Sigmoid colon (tissue), 7 donors: ENCODE measurements around the gene DUOX2. TPM values are rescaled to one million over a fixed set of nuclear protein-coding genes. Genes with fewer than 3 reads are reported as not detected.
"Not testable (repeated sequence)": the region's sequence is repeated elsewhere in the genome, so short reads cannot be mapped to it uniquely, and the experiment has no call there.

Experiments used
- DNase-seq: peaks from one replicate; pipeline ENCODE4 v3.0.0-alpha.2; 2019
- H3K27ac ChIP-seq, 4 donors: fragments of 200-600 bp; sonication (generic); one replicate each; pipeline ENCODE4 v1.5.1; 2016 to 2019; ENCODE audit warnings: mild to moderate bottlenecking in 1 of 4
- H3K27me3 ChIP-seq, 3 donors: fragments of 200-600 bp; sonication (generic); one replicate each; pipeline ENCODE4 v1.5.1; 2019; ENCODE audit warnings: mild to moderate bottlenecking in 1 of 3
- H3K36me3 ChIP-seq, 4 donors: fragments of 200-600 bp; sonication (generic); one replicate each; pipeline ENCODE4 v1.5.1; 2016 to 2019
- H3K4me1 ChIP-seq, 4 donors: fragments of 200-600 bp; sonication (generic); one replicate each; pipeline ENCODE4 v1.5.1; 2017 to 2019
- H3K4me3 ChIP-seq, 4 donors: fragments of 200-600 bp; sonication (generic); one replicate each; pipeline ENCODE4 v1.5.1; 2017 to 2019; ENCODE audit warnings: mild to moderate bottlenecking in 2 of 4, moderate library complexity in 1 of 4
- H3K9me3 ChIP-seq, 4 donors: fragments of 200-600 bp in 3 of 4; sonication (generic) in 3 of 4; one replicate each; pipeline versions ENCODE4 v1.5.1 to v1.6.1; 2013 to 2019
- EP300 ChIP-seq, 4 donors: sonication (generic); formaldehyde crosslinking; IDR thresholded peaks; one replicate each; pipeline ENCODE4 v1.6.1; 2017; ENCODE audit warnings: antibody characterized with exemption in 4 of 4
- POLR2A ChIP-seq, 2 donors: fragments of 450-650 bp; IDR thresholded peaks; one replicate each; pipeline ENCODE4 v1.6.1; 2016; ENCODE audit warnings: antibody characterized with exemption in 2 of 2, mild to moderate bottlenecking in 2 of 2, moderate library complexity in 2 of 2
- POLR2AphosphoS5 ChIP-seq, 4 donors: sonication (generic); formaldehyde crosslinking; IDR thresholded peaks; one replicate each; pipeline ENCODE4 v1.6.1; 2017; ENCODE audit warnings: antibody characterized with exemption in 4 of 4
- WGBS, 2 donors: extraction: QIAGEN DNeasy Blood & Tissue Kit; methylation state at CpG; one replicate each; pipeline ENCODE4 v1.1.7; 2013; 5-methylcytosine and 5-hydroxymethylcytosine counted together
- intact Hi-C: fragments of 100-400 bp; cut with DNase I; formaldehyde crosslinking; loops from one replicate; pipeline ENCODE4 v1.15.1; 2023
- polyA plus RNA-seq, 3 donors: library from polyadenylated mRNA; stranded (reverse); fragments of 200-250 nt; gene quantifications; one replicate each; pipeline ENCODE4 v1.2.3, GENCODE V29; 2013
- total RNA-seq, 4 donors: library from RNA; depleted of rRNA; stranded (reverse); fragments of >200 nt; gene quantifications; one replicate each; pipeline ENCODE4 v1.1.0, GENCODE V29; 2016
- TF ChIP-seq, protein P1 (sequence below), 4 experiments: fragments of 450-650 bp in 3 of 4; fragments of 200-600 bp in 1 of 4; IDR thresholded peaks; one replicate each; pipeline ENCODE4 v1.5.1; 2016 to 2019; ENCODE audit warnings: antibody characterized with exemption in 4 of 4, mild to moderate bottlenecking in 3 of 4, moderate library complexity in 2 of 4
- donor health status: healthy with polysubstance abuse.
- donor health status: Bipolar disorder and iron deficiency.
- donor health status: healthy.

The DUOX2 gene
- total and polyA plus RNA-seq, 7 donors: 0.14 to 125 (median 0.71) TPM

DNA sequence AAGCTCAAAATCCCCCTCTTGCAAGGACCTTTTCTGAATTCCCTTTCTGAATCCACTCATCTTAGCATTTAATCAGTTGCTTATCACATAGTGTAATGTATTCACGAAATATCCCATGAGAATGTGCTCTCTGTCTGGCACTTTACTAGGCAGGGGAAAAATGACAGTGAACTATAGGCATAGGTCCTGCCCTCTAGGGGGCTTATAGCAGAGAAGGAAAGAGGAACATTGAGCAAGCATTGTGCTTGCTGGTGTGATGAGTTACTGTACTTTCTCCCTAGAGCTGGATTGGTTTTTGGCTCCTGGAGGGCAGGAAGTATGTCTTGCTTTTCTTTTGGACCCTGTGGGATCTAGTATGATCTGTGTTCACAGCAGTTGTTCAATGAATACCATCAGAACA, 26.5 kb downstream of the DUOX2 start:
- no peaks in the 10 kb centered on the region for H3K27me3 ChIP-seq
- no peak overlapping the region for H3K4me3 ChIP-seq
- no peak overlapping the region for H3K27ac ChIP-seq
- TF ChIP-seq POLR2AphosphoS5 (IDR thresholded peaks at IDR 0.05): no peak
- TF ChIP-seq, protein P1, sequence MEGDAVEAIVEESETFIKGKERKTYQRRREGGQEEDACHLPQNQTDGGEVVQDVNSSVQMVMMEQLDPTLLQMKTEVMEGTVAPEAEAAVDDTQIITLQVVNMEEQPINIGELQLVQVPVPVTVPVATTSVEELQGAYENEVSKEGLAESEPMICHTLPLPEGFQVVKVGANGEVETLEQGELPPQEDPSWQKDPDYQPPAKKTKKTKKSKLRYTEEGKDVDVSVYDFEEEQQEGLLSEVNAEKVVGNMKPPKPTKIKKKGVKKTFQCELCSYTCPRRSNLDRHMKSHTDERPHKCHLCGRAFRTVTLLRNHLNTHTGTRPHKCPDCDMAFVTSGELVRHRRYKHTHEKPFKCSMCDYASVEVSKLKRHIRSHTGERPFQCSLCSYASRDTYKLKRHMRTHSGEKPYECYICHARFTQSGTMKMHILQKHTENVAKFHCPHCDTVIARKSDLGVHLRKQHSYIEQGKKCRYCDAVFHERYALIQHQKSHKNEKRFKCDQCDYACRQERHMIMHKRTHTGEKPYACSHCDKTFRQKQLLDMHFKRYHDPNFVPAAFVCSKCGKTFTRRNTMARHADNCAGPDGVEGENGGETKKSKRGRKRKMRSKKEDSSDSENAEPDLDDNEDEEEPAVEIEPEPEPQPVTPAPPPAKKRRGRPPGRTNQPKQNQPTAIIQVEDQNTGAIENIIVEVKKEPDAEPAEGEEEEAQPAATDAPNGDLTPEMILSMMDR (IDR thresholded peaks at IDR 0.05): no peak
- TF ChIP-seq POLR2A (IDR thresholded peaks at IDR 0.05): no peak
- TF ChIP-seq EP300 (IDR thresholded peaks at IDR 0.05): no peak
- no peaks in the 10 kb centered on the region for H3K4me1 ChIP-seq
- H3K9me3 ChIP-seq: no peaks in the 10 kb centered on the region
- no peaks in the 10 kb centered on the region for H3K36me3 ChIP-seq
- 86 to 94% methylated on average over 1 of the region's 1 CpG for WGBS, 2 donors
- DNase-seq: no peak
- intact Hi-C loops: no loop called here

DNA sequence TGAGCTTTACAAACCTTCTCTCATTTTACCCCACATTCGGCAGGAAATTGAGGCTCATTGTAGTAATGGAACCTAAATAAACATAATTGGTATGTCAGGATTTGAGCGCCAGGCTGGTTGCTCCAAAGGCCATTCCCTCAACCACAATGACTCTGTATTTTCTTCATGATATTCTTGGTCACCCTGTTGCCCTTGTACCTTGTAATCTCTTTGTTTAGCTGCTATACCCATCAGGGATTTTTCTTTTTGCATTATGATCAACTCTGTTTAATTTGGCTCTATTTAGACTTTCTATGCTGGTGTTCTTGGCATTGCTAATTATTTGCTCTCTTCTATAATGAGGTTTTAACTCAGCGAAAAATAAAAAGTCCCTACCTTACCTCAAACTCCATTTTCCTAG, 29.8 kb downstream of the DUOX2 start:
- H3K27ac ChIP-seq: no peak overlapping the region
- DNase-seq: no peak
- H3K36me3 ChIP-seq: no peaks in the 10 kb centered on the region
- TF ChIP-seq EP300 (IDR thresholded peaks at IDR 0.05) (no peak), POLR2A (IDR thresholded peaks at IDR 0.05) (no peak), POLR2AphosphoS5 (IDR thresholded peaks at IDR 0.05) (no peak)
- TF ChIP-seq, protein P1 (IDR thresholded peaks at IDR 0.05): no peak
- H3K9me3 ChIP-seq: no peaks in the 10 kb centered on the region
- H3K4me1 ChIP-seq: no peaks in the 10 kb centered on the region
- intact Hi-C loops: no loop called here
- no peak overlapping the region for H3K4me3 ChIP-seq
- H3K27me3 ChIP-seq: no peaks in the 10 kb centered on the region
- WGBS, 2 donors: 78 to 81% methylated on average over 3 of the region's 3 CpGs

DNA sequence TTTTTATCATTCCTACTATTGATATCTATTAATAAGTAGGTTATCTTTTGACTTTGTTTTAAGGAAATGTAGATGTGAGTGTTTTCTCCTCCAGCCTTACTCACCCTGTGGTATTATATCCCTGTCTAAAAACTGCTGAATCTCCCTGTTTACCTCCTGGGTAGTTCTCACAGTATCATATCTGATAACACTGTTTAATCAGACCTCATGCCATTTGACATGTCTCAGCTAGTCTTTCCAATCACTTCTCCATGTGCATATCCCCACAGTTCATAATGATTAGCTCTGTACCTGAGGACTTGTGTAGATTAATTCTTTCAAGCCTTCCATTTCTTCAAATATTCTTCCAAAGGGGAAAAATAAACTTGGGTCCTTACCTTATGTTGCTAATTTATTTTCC, 30.7 kb downstream of the DUOX2 start:
- Histone ChIP-seq H3K9me3 (no peaks in the 10 kb centered on the region), H3K36me3 (no peaks in the 10 kb centered on the region), H3K27me3 (no peaks in the 10 kb centered on the region), H3K4me1 (no peaks in the 10 kb centered on the region), H3K27ac (no peak overlapping the region), H3K4me3 (no peak overlapping the region)
- TF ChIP-seq POLR2AphosphoS5 (IDR thresholded peaks at IDR 0.05) (no peak), POLR2A (IDR thresholded peaks at IDR 0.05) (no peak), EP300 (IDR thresholded peaks at IDR 0.05) (no peak)
- TF ChIP-seq, protein P1 (IDR thresholded peaks at IDR 0.05): no peak
- DNase-seq: no peak
- intact Hi-C loops: no loop called here

DNA sequence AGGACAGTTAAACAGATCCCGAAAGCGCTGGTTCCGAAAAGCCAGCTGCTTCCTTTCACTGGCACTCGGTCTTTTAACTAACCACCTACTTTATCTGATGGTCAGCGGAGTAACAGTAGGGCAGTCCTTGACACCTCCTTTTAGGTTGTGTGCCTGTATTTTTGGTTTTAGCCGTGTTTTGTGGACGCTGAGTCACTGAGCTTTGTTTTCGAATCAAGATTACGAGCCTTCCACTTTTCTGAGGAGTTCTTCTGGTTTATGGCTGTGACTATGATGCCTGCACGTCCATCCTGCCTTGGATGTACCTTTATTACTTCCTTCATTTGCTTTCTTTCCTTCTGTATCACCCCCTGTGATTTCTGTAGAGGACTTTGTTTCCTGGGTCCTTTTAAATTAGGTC, 31.6 kb downstream of the DUOX2 start:
- intact Hi-C loops, DNase-seq, H3K4me3 ChIP-seq, H3K36me3 ChIP-seq, H3K9me3 ChIP-seq, H3K27ac ChIP-seq, H3K4me1 ChIP-seq, H3K27me3 ChIP-seq: not testable (repeated sequence)
- WGBS, 2 donors: 51 to 69% methylated on average over 9 to 10 of the region's 10 CpGs

DNA sequence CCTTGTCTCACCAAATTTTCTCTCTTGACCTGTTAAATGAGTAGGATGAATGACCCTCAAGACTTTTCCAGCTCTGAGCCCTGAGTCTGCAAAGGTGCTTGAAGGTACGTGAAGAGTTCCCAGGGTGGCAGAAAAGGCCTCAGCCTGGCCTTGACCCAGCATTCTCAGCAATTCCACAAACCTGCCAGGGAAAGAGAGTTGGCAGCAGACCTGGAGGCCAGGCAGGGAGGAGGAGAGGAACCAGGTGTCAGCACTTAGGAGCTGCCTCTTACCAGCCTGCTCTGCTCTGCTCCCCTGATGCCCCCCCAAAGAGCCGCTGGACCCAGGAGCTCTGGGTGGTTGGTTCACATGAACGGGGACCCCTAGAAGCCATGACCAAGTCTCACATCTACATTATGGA, 33.4 kb downstream of the DUOX2 start:
- WGBS, 2 donors: 91 to 99% methylated on average over 2 of the region's 3 CpGs
- H3K9me3 ChIP-seq, H3K36me3 ChIP-seq, H3K27me3 ChIP-seq, H3K4me3 ChIP-seq, DNase-seq, H3K27ac ChIP-seq, H3K4me1 ChIP-seq, intact Hi-C loops: not testable (repeated sequence)

DNA sequence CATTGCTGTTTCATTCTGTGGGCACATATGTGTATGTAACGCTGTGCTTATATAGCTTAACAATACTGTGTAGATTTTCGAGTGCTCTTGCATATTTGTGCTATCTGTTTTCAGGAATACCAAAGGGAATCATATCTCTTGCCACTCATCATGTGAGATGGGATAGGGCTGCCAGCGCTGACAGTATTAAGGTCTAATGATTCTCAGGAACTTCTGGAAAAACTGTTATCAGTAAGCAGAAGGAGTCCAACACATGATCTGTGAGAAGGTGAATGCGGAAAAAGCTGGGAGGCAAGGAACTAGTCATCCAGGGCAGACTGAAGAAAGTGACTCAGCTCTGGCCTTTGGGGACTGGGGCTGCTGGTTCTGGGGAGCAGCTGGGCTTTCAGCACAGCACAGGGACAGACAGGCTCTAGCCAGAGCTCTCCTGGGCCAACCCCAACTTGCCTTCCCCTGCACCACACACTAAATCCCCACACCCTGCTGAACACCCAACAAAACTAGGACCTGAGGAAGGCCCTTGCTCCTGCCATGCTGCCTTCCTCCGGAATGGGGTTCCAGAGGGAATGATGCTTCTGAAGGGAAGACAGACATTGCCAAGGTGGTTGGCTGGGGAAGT, 34.2 kb downstream of the DUOX2 start:
- H3K4me3 ChIP-seq, H3K27me3 ChIP-seq, H3K36me3 ChIP-seq, DNase-seq, H3K9me3 ChIP-seq, intact Hi-C loops, H3K27ac ChIP-seq, H3K4me1 ChIP-seq: not testable (repeated sequence)
- WGBS, 2 donors: 94 to 96% methylated on average over 5 of the region's 5 CpGs

DNA sequence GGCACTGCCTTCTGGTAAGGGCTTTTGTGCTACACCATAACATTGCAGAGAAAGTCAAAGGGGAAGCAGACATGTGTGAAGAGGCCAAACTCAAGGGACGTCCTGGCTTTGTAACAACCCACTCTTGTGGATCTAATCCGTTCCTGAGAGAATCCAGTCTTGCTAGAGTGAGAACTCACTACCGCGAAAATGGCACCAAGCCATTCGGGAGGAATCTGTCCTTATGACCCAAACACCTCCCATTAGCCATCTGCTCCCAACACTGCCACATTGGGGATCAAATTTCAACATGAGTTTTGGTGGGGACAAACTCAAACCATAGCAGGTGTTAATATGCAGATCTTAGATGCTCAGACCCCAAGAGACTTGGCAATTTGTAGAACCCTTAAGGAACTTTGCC, 34.8 kb downstream of the DUOX2 start:
- H3K4me3 ChIP-seq, H3K36me3 ChIP-seq, DNase-seq, H3K9me3 ChIP-seq, H3K27ac ChIP-seq, H3K4me1 ChIP-seq, intact Hi-C loops, H3K27me3 ChIP-seq: not testable (repeated sequence)
- 84 to 89% methylated on average over 5 of the region's 5 CpGs for WGBS, 2 donors

DNA sequence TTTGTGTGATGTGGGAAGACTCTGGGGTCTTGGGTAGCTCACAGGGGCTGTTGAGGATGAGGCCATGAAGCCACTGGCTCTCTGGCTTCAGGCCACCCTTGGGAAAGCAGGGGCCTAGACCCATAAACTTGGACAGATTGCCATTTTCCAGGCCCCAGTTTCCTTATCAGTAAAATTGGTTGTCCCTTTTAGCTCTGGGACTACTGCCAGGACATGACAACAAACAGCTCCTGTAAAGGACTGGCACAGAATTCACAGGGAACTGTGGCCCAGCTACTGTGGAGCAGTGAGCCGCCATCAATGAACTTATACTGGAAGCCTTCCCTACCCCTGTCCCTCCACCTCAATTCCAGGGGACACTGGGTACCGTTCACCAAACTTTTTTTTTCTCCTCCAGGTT, 36.6 kb downstream of the DUOX2 start:
- H3K4me3 ChIP-seq, H3K4me1 ChIP-seq, H3K9me3 ChIP-seq, H3K36me3 ChIP-seq, intact Hi-C loops, H3K27ac ChIP-seq, H3K27me3 ChIP-seq, DNase-seq: not testable (repeated sequence)
- 23 to 79% methylated on average over 2 of the region's 2 CpGs for WGBS, 2 donors

DNA sequence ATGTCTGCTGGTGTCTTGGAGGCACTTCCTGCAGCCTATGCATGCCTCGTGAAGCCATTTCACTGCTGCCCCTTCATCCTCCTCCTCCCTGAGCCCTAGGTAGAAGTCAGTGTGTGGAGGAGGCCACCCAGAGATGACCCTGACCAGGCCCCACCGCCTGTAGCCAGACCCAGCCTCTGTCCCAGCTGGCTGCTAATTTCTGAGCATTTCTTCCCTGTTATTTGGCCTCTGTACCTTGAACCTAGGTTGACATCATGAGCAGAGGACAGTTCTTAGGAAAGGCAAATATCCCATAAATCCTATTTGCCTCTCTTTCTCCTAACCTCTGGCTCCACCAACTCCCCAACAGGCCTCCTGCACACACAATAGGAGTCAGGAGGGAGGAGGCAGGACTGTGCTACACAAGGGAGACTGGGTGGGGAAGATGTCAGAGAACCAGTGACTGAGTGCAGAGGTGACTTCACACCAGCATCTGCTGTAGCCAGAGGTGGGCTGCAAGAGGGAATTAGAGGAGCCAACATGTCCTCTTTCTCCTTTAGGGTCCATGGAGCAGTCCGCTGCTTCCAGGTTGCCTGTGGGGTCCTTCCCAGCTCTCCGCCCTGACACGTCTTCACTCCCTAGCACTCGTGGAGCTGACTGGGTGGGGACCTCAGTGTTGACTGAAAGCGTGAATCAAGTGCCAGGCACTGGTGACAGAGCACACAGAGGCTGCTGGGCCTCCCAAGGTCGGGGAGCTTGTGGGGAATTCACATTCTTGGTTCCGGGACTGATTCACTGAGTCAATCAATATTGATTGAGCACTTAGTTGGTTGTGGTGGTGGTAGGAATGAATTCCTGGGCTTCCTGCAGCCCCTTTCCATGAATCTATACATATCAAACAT, 38.3 kb downstream of the DUOX2 start:
- H3K27me3 ChIP-seq, intact Hi-C loops, H3K4me1 ChIP-seq, DNase-seq, H3K9me3 ChIP-seq, H3K4me3 ChIP-seq, H3K36me3 ChIP-seq, H3K27ac ChIP-seq: not testable (repeated sequence)
- 19 to 73% methylated on average over 1 of the region's 9 CpGs for WGBS, 2 donors
